Astrocyte (in vitro differentiated cells and primary cell): ENCODE results near the gene SCAF8.

Experiments used
- EZH2 ChIP-seq: IDR thresholded peaks from 2 replicates; pipeline ENCODE4 v1.6.1; 2012; ENCODE audit warnings: mild to moderate bottlenecking, low read length, inconsistent platforms; ENCODE audit not compliant: insufficient read depth
- TF ChIP-seq, protein P1 (sequence below): IDR thresholded peaks from 2 replicates; pipeline ENCODE4 v1.5.1; 2011; ENCODE audit warnings: low read depth, mild to moderate bottlenecking, inconsistent platforms, low read length, moderate library complexity; ENCODE audit not compliant: insufficient read depth

DNA sequence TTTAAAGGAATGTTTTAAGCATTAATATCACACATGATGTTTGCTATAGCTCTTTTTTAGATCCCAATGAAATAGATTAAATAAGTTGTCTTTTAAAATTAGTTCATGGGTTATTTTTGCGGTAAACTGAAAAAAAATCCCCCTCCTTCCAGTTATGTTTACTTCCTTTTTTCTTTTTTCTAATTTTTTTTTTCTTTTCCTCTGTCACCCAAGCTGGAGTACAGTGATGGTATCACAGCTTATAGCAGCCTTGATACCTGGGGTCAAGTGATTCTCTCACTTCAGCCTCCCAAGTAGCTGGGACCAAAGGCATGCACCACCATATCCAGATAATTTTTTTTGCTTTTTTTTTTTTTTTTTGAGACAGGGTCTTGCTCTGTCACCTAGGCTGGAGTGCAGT, 17.8 kb upstream of the SCAF8 start:
- TF ChIP-seq EZH2: no peak
- TF ChIP-seq, protein P1, sequence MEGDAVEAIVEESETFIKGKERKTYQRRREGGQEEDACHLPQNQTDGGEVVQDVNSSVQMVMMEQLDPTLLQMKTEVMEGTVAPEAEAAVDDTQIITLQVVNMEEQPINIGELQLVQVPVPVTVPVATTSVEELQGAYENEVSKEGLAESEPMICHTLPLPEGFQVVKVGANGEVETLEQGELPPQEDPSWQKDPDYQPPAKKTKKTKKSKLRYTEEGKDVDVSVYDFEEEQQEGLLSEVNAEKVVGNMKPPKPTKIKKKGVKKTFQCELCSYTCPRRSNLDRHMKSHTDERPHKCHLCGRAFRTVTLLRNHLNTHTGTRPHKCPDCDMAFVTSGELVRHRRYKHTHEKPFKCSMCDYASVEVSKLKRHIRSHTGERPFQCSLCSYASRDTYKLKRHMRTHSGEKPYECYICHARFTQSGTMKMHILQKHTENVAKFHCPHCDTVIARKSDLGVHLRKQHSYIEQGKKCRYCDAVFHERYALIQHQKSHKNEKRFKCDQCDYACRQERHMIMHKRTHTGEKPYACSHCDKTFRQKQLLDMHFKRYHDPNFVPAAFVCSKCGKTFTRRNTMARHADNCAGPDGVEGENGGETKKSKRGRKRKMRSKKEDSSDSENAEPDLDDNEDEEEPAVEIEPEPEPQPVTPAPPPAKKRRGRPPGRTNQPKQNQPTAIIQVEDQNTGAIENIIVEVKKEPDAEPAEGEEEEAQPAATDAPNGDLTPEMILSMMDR: no peak
